NCI-H2196 (cell line): ENCODE results near the gene KCNQ5.

ENCODE experiments used
- DNase-seq: peaks from one replicate; lab custom pipeline; 2025; ENCODE audit not compliant: unreplicated experiment; lab: John Stamatoyannopoulos, UW

The KCNQ5 gene

GRCh38 chr6:73042892-73043291, 421.0 kb downstream of the KCNQ5 start:
- no peak for DNase-seq

GRCh38 chr6:73043446-73043845, 421.6 kb downstream of the KCNQ5 start:
- DNase-seq, result no peak

GRCh38 chr6:73045609-73046008, 423.7 kb downstream of the KCNQ5 start:
- no peak for DNase-seq

GRCh38 chr6:73047801-73048200, 425.9 kb downstream of the KCNQ5 start:
- no peak for DNase-seq

- no peak for DNase-seq
Measured at GRCh38 chr6:73049971-73050594, 428.2 kb downstream of the KCNQ5 start.

GRCh38 chr6:73050706-73051105, 428.8 kb downstream of the KCNQ5 start:
- DNase-seq, result no peak

- DNase-seq, result no peak
Measured at GRCh38 chr6:73051147-73051546, 429.3 kb downstream of the KCNQ5 start.

GRCh38 chr6:73054958-73055357, 433.1 kb downstream of the KCNQ5 start:
- DNase-seq, result no peak

- DNase-seq, result no peak
Measured at GRCh38 chr6:73058736-73059135, 436.9 kb downstream of the KCNQ5 start.

- DNase-seq, result no peak
Measured at GRCh38 chr6:73062130-73062529, 440.3 kb downstream of the KCNQ5 start.

GRCh38 chr6:73062837-73063236, 441.0 kb downstream of the KCNQ5 start:
- no peak for DNase-seq

- no peak for DNase-seq
Measured at GRCh38 chr6:73064266-73064665, 442.4 kb downstream of the KCNQ5 start.

GRCh38 chr6:73073238-73073637, 451.4 kb downstream of the KCNQ5 start:
- no peak for DNase-seq

GRCh38 chr6:73074175-73074574, 452.3 kb downstream of the KCNQ5 start:
- DNase-seq, result no peak

- no peak for DNase-seq
Measured at GRCh38 chr6:73076211-73076954, 454.5 kb downstream of the KCNQ5 start.

GRCh38 chr6:73078333-73078862, 456.5 kb downstream of the KCNQ5 start:
- DNase-seq, result no peak

- DNase-seq, result no peak
Measured at GRCh38 chr6:73078908-73079610, 457.2 kb downstream of the KCNQ5 start.

GRCh38 chr6:73079611-73079955, 457.7 kb downstream of the KCNQ5 start:
- DNase-seq, result no peak

GRCh38 chr6:73079978-73080377, 458.1 kb downstream of the KCNQ5 start:
- no peak for DNase-seq

- DNase-seq, result no peak
Measured at GRCh38 chr6:73081955-73082354, 460.1 kb downstream of the KCNQ5 start.

- no peak for DNase-seq
Measured at GRCh38 chr6:73083886-73084285, 462.0 kb downstream of the KCNQ5 start.

- DNase-seq, result no peak
Measured at GRCh38 chr6:73085443-73085871, 463.6 kb downstream of the KCNQ5 start.
